ENCODE results near the gene ZNF385C. TPM values are rescaled to one million over a fixed set of nuclear protein-coding genes. Genes with fewer than 3 reads are reported as not detected.
"Not testable (repeated sequence)": the region's sequence is repeated elsewhere in the genome, so short reads cannot be mapped to it uniquely, and the experiment has no call there.

Gene ZNF385C
- total RNA-seq, 2 donors from 2014 or later = 2.3 to 11.8 TPM

DNA sequence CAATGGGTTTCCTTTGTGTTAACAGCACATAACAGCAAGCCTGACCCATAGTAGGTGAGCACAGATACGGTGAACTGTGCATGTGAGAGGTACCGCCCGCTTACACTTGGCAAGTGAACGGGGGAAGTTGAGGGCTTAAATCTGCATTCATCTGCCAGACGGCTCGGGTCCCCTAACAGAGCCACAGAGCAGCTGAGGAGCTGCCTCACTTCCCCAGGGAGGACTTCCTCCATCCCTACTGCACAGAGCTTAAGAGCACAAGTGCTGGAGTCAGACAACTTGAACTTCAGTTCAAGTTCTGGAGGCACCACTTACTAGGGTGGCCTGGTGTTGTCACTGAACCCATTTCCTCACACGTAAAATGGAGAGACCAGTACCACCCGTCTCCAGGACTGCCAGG lies 43.1 kb upstream of the ZNF385C start:
- WGBS = 73% methylated on average over 8 of the region's 8 CpGs
- Histone ChIP-seq H3K4me1 (replicated peaks) (peaks cover 6% of the 10 kb centered on the region), H3K9me3 (no peaks in the 10 kb centered on the region), H3K4me3 (no peak overlapping the region), H3K27me3 (replicated peaks; ENCODE audit: insufficient read depth) (no peaks in the 10 kb centered on the region), H3K36me3 (no peaks in the 10 kb centered on the region), H3K27ac (no peak overlapping the region)
- intact Hi-C loops (cut with DNase I) = no loop called here
- TF ChIP-seq POLR2AphosphoS5 (IDR thresholded peaks at IDR 0.05) = no peak
- TF ChIP-seq POLR2A (IDR thresholded peaks at IDR 0.05) = no peak
- TF ChIP-seq, protein P1, sequence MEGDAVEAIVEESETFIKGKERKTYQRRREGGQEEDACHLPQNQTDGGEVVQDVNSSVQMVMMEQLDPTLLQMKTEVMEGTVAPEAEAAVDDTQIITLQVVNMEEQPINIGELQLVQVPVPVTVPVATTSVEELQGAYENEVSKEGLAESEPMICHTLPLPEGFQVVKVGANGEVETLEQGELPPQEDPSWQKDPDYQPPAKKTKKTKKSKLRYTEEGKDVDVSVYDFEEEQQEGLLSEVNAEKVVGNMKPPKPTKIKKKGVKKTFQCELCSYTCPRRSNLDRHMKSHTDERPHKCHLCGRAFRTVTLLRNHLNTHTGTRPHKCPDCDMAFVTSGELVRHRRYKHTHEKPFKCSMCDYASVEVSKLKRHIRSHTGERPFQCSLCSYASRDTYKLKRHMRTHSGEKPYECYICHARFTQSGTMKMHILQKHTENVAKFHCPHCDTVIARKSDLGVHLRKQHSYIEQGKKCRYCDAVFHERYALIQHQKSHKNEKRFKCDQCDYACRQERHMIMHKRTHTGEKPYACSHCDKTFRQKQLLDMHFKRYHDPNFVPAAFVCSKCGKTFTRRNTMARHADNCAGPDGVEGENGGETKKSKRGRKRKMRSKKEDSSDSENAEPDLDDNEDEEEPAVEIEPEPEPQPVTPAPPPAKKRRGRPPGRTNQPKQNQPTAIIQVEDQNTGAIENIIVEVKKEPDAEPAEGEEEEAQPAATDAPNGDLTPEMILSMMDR (IDR thresholded peaks at IDR 0.05) = no peak
- DNase-seq (ENCODE audit: low spot score) = no peak

GRCh38 chr17:42140690-42141089 lies 42.4 kb upstream of the ZNF385C start:
- intact Hi-C loops (cut with DNase I); H3K36me3 ChIP-seq; H3K4me3 ChIP-seq; H3K4me1 ChIP-seq (replicated peaks); H3K9me3 ChIP-seq; DNase-seq (ENCODE audit: low spot score); H3K27ac ChIP-seq; H3K27me3 ChIP-seq (replicated peaks; ENCODE audit: insufficient read depth): not testable (repeated sequence)
- 97% methylated on average over 7 of the region's 7 CpGs for WGBS

DNA sequence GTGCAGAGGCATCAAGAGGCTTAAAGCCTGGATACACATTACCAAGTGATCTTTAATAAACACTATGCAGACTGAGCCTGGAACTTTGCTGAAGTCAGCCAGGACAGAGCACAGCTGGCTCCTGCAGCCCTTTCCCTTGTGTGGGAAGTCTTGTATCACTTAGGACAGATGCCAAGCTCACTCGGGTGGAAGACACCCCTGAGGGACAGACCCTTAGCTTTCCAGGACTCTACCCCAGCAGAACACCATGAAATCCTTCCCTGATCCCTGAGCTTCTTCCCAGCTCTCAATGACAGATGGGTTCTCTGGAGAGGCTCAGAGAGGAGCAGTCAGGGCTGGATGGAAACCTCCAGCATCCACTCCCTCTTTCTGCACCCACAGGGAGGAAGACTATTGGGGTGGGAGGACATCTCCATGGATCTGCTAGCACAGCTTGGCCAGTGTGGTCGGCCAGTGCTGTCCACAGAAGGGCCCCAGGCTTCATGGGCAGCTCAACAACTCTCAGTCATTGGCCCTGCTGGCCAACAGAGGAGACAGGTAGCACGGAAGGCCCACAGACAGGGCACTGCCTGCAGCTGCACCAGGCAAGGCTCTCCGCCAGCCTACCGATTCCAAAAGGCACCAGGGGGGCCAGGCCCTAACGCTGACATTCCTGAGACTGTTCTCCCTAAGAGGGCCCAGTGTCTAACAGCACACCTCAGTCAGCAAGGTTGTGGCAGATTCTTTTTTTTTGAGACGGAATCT lies 40.6 kb upstream of the ZNF385C start:
- WGBS = 72% methylated on average over 7 of the region's 7 CpGs
- Histone ChIP-seq H3K9me3 (no peaks in the 10 kb centered on the region), H3K4me1 (replicated peaks) (peaks cover 16% of the 10 kb centered on the region)

GRCh38 chr17:42136654-42137051 lies 38.4 kb upstream of the ZNF385C start:
- TF ChIP-seq POLR2A (IDR thresholded peaks at IDR 0.05) = no peak
- TF ChIP-seq POLR2AphosphoS5 (IDR thresholded peaks at IDR 0.05) = no peak
- TF ChIP-seq, protein P1 (IDR thresholded peaks at IDR 0.05) = no peak
- no peak overlapping the region for H3K4me3 ChIP-seq
- no peaks in the 10 kb centered on the region for H3K9me3 ChIP-seq
- no peak for DNase-seq (ENCODE audit: low spot score)
- no peaks in the 10 kb centered on the region for H3K36me3 ChIP-seq
- H3K4me1 ChIP-seq (replicated peaks) = peaks cover 26% of the 10 kb centered on the region
- peak overlapping the region in 1 of 2 donors; percentile 6 for H3K27ac ChIP-seq
- no peaks in the 10 kb centered on the region for H3K27me3 ChIP-seq (replicated peaks; ENCODE audit: insufficient read depth)
- intact Hi-C loops (cut with DNase I) = no loop called here
- 86% methylated on average over 3 of the region's 3 CpGs for WGBS

More for the DNA sequence above, 40.6 kb upstream of the ZNF385C start:
- TF ChIP-seq, protein P1 (IDR thresholded peaks at IDR 0.05) = no peak
- no peak for TF ChIP-seq POLR2A (IDR thresholded peaks at IDR 0.05)
- TF ChIP-seq POLR2AphosphoS5 (IDR thresholded peaks at IDR 0.05) = no peak
- intact Hi-C loops (cut with DNase I) = no loop called here
- Histone ChIP-seq H3K27me3 (replicated peaks; ENCODE audit: insufficient read depth) (no peaks in the 10 kb centered on the region), H3K27ac (no peak overlapping the region), H3K4me3 (no peak overlapping the region), H3K36me3 (no peaks in the 10 kb centered on the region)
- DNase-seq (ENCODE audit: low spot score) = no peak

GRCh38 chr17:42135664-42136653 lies 37.7 kb upstream of the ZNF385C start:
- H3K27ac ChIP-seq = peak overlapping the region in 1 of 2 donors; percentile 31
- no peak overlapping the region for H3K4me3 ChIP-seq
- TF ChIP-seq POLR2AphosphoS5 (IDR thresholded peaks at IDR 0.05) (peak; percentile 58), POLR2A (IDR thresholded peaks at IDR 0.05) (no peak)
- WGBS = 57% methylated on average over 15 of the region's 15 CpGs
- no peaks in the 10 kb centered on the region for H3K27me3 ChIP-seq (replicated peaks; ENCODE audit: insufficient read depth)
- H3K9me3 ChIP-seq = no peaks in the 10 kb centered on the region
- H3K4me1 ChIP-seq (replicated peaks) = peaks cover 28% of the 10 kb centered on the region
- DNase-seq (ENCODE audit: low spot score) = no peak
- intact Hi-C loops (cut with DNase I) = no loop called here
- H3K36me3 ChIP-seq = no peaks in the 10 kb centered on the region

All from prostate gland (tissue), 2 donors.